Activated CD4-positive, alpha-beta T cell treated with anti-CD3 and anti-CD28 coated beads, Interleukin-2, amount 50 U/mL, for 48 hours (primary cell): ENCODE data around the gene PTPN3.
"Not testable (repeated sequence)": the region's sequence is repeated elsewhere in the genome, so short reads cannot be mapped to it uniquely, and the experiment has no call there.

Experiments
- DNase-seq, 2 experiments: peaks; one replicate each; pipeline ENCODE4 v3.0.0-alpha.2; 2020

The PTPN3 gene

DNA sequence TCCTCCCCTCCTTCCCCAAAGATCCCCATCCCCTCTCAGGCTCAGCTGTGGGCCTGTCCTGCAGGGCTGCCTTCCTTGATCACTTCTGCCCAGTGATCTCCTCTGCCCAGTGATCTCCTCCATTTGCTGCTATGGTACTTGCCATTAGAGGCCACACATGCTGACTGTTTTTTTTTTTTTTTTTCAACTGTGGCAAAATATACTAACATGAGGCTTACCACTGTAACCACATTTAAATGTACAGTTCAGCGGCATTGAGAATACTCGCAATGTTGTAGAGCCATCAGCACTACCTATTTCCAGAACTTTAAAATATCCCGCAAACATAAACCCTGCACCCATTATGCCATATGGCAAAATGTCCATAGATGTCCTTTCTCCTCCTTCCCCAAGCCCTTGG lies 115.5 kb downstream of the PTPN3 start:
- DNase-seq = no peak

DNA sequence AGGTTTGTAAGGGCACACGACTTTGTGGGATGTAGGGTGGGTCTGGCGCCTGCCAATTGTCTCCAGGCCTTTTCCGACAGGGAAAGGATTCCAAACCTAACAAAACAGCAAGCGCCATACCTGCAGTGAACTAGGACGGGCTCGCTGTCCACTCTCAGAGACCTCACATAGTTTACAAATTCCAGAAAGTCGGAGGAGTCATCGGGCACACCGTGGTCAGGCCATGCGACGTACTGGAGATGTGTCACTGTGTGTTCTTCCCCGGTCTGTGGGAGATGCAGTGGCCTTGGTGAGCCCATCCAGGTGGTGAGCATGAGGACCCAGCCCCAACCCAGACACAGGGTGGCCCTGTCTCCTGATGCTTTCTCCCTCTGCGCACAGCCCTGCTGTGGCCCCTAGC lies 115.9 kb downstream of the PTPN3 start:
- no peak for DNase-seq

- DNase-seq = no peak
Observed at GRCh38 chr9:109381011-109381729, 116.9 kb downstream of the PTPN3 start.

- no peak for DNase-seq
Observed at GRCh38 chr9:109379513-109379912, 118.6 kb downstream of the PTPN3 start.

- no peak for DNase-seq
Observed at GRCh38 chr9:109378316-109378715, 119.8 kb downstream of the PTPN3 start.

GRCh38 chr9:109372246-109372645 lies 125.9 kb downstream of the PTPN3 start:
- DNase-seq = no peak

- DNase-seq = no peak
Observed at GRCh38 chr9:109371374-109371773, 126.7 kb downstream of the PTPN3 start.

DNA sequence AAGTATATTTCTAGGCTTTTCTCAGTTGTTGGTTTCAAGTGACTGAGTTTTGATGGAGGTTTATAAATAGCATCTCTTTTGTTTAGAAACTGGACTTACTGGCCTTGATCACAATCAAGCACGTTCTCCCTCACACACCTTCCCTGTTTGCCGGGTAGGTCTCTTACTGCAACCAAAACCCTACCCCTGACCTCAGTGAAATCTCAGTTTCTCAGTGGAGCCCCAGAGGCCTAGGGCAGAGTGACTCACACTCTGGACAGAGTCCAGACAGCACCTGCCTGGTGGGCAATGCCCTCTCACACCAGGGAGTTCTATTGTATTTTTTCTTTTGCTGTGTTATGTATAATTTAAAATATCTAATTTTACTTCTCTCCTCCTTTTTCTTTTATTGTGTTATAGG lies 128.8 kb downstream of the PTPN3 start:
- no peak for DNase-seq

- DNase-seq = no peak
Observed at GRCh38 chr9:109360771-109361170, 137.3 kb downstream of the PTPN3 start.

- not testable (repeated sequence) for DNase-seq
Observed at GRCh38 chr9:109358968-109359603, 139.0 kb downstream of the PTPN3 start.

DNA sequence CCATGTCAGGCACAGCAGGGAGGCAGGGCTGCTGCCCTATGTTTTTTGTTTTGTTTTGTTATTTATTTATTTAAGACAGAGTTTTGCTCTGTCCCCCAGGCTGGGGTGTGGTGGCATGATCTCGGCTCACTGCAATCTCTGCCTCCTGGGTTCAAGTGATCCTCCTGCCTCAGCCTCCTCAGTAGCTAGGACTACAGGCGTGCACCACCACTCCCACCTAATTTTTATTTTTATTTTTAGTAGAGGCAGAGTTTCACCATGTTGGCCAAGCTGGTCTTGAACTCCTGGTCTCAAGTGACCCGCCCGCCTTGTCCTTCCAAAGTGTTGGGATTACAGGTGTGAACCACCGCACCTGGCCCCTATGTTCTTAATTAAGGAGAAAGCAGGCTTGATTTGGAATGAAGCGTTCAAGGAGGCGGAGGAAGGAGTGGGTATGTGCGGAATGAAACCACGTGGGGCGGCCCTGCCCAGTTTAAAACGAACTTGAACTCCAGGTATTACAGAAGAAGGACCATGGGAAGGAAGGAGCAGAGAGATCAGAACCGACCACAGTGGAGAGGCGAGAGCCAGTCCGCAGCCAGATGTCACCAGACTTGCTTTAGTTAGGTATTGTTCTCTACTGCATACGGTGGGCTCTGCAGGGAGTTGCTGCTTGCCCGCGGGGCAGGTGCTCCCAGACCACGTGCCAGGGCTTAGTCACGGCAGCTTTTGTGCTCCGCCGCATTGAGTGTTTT lies 142.4 kb downstream of the PTPN3 start:
- DNase-seq = no peak

DNA sequence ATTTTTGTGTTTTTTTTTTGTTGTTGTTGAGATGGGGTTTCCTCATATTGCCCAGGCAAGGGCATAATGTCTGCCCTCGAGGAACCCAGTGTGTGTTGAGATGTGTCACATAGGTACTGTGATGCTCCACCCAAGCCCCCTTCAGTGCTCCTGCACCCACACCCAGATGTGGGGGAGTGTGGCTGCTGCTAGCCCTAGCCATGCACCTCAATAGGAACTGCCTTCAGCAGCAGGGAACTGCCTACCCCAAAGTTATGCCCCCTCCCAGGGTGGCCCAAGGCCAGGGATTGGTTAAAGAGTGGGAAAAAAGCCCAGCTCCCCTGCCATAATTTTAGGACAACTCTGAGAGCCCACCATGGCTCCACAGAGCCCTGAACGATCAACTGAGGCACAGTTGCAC lies 143.9 kb downstream of the PTPN3 start:
- no peak for DNase-seq

DNA sequence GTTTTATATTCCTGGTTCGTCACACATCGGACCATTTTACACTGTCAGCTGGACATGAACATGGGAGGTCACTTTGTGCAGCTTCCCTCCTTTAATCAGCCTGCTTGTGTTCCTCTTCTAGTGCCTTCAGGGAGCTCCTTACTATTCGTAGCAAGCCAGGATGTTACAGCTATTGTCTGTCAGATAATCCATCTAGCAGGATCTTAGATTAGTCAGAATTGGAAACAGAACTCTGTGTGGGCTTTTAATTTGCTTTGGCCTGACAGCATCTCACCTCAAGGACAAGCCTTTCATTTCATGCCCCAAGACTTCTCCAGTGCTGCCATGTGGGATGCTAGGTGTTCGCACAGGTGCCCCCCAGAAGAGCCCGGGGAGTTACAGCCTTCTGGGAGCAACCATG lies 147.1 kb downstream of the PTPN3 start:
- no peak for DNase-seq

- DNase-seq = no peak
Observed at GRCh38 chr9:109349421-109349846, 148.7 kb downstream of the PTPN3 start.

GRCh38 chr9:109346904-109347303 lies 151.2 kb downstream of the PTPN3 start:
- no peak for DNase-seq

DNA sequence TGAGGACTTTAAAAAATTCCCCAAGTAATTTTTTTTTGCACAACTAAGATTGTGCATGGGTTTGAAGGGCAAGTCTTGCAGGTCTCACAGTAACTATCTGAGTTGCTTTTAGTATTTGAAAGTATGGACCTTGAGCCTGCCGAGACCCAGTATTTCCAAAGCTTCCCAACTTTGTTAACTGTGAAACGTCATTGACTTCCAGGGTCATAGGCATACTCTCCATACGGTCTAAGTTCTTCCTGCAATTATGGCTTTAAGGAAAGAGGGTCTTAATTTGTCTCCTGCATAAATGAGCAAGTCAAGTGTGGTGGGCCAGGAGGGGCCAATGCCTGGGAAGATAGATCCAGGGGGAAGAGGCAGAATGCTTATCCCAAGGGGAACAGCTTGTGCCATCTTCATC lies 153.2 kb downstream of the PTPN3 start:
- no peak for DNase-seq

DNA sequence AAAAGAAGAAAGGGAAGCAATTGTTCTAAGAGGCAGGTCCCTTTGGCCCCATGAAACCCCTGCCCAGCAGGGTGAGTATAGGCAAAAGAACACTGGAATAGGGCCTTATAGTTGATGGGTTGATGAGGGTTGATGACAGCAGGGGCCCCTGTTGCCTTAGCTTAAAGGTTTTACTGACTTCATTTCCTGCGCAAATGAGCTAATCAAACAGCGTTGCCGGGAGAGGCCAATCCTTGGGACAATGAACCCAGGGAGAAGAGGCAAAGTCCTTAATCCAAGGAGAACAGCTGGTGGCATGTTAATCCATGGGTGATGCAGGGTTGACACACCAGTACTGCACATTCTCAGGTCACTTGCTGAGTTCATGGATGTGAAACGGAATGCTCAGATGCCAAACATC lies 155.2 kb downstream of the PTPN3 start:
- no peak for DNase-seq

DNA sequence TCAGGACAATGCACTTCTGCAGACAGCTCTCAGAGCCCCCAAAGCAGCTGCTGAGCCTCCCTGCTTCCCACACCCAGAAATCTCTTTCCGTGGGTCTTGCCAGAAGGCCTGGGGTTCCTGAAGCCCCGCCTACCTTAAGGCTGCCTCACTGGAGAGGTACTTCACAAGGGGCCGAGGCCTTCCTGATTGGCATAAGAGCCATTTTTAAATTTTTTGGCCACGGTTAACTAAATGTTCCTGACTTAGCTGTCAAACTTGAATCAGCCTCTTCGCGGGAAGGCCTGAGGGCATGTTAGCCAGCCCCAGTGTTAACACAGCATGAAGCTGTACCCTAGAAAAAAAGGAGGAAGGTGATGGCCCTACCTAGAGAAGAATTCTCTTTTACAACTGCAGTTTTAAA lies 156.5 kb downstream of the PTPN3 start:
- DNase-seq = no peak

DNA sequence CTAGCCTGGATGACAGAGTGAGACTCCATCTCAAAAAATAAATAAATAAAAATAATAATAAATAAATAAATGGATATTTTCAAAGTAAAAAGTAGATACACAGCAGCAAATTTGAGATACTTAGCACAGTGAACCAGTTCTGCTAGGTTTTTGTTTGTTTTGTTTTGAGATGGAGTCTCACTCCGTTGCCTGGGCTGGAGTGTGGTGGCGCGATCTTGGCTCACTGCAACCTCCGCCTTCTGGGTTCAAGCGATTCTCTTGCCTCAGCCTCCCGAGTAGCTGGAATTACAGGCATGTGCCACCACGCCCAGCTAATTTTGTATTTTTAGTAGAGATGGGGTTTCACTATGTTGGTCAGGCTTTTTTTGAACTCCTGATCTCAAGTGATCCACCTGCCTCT lies 157.1 kb downstream of the PTPN3 start:
- not testable (repeated sequence) for DNase-seq

- DNase-seq = no peak
Observed at GRCh38 chr9:109336409-109336808, 161.7 kb downstream of the PTPN3 start.

DNA sequence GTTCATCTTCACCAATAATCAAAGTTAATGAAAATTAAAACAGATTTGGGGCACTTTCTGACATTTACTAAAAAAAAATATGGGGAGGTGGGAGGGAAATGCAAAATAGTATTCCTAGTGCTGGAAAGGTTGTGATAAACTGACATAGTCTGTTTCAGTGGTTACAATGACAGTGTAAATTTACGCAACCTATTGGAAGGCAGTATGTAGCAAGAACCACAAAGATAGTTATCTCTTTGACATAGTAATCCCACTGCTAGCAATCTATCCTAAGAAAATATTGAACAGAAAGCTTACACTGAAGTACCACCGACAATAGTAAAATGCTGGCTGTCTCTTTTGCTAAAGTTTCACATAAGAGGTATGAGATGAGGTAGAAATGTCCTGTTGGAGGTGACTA lies 162.2 kb downstream of the PTPN3 start:
- DNase-seq = no peak

DNA sequence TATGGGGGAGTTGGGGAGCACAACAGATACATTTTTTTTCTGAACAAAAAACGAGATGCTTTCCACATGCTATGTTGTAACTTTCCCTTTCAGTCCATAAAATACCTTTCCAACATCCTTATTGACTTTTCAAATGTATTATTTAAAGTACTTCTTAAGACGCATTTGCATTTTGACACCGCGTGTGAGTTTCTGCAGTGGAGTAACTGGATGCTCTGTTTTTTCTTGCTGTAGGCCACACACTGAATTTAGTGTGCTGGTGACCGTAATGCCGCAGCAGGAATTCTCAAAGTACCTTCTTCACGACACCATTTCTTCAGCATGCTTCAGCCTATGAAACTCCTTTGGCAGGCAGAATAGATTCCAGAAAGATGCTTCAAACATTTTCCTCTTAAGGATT lies 163.0 kb downstream of the PTPN3 start:
- DNase-seq = no peak

GRCh38 chr9:109331353-109331752 lies 166.8 kb downstream of the PTPN3 start:
- DNase-seq = no peak

- no peak for DNase-seq
Observed at GRCh38 chr9:109329638-109330258, 168.4 kb downstream of the PTPN3 start.
